ENCODE data around the gene SEPTIN8.

Gene SEPTIN8

GRCh38 chr5:132751444-132751843, 25.6 kb downstream of the SEPTIN8 start:
- ChIA-PET POLR2A (no interaction called here), CTCF (interaction anchor here (0.6 to 1.0 kb wide), 3 partner anchors 14 to 1288 kb away, joined by 3 read pairs; partner anchors contain the start of gene KIF3A)
- Histone ChIP-seq H3K27ac (ENCODE audit: extremely low read depth, low read depth, low read length) (no peak overlapping the region), H3K36me3 (ENCODE audit: control insufficient read depth in 2 of 2, insufficient read depth in 1 of 2, low read length in 2 of 2) (peaks cover 0 to 4% of the 10 kb centered on the region in 2 experiments; a peak in 1 of 3 replicates), H3K4me3 (ENCODE audit: low read depth, low read length) (no peak overlapping the region), H3K9me3 (ENCODE audit: control insufficient read depth, insufficient read depth, low read depth, low read length) (no peaks in the 10 kb centered on the region), H3K4me1 (ENCODE audit: control insufficient read depth, insufficient read depth, low read length) (no peaks in the 10 kb centered on the region)
- TF ChIP-seq ZBTB17 (tag by site-specific recombination; IDR thresholded peaks at IDR 0.05) (peak; percentile 72; the same call in 1 of the 2 replicates), ZNF571 (tag by site-specific recombination; IDR thresholded peaks at IDR 0.05) (no peak)
- TF ChIP-seq, protein P1, sequence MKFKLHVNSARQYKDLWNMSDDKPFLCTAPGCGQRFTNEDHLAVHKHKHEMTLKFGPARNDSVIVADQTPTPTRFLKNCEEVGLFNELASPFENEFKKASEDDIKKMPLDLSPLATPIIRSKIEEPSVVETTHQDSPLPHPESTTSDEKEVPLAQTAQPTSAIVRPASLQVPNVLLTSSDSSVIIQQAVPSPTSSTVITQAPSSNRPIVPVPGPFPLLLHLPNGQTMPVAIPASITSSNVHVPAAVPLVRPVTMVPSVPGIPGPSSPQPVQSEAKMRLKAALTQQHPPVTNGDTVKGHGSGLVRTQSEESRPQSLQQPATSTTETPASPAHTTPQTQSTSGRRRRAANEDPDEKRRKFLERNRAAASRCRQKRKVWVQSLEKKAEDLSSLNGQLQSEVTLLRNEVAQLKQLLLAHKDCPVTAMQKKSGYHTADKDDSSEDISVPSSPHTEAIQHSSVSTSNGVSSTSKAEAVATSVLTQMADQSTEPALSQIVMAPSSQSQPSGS (tag by site-specific recombination; IDR thresholded peaks at IDR 0.05; ENCODE audit: low read depth): peak; percentile 38; the same call in 1 of the 2 replicates
- TF ChIP-seq, protein P2, sequence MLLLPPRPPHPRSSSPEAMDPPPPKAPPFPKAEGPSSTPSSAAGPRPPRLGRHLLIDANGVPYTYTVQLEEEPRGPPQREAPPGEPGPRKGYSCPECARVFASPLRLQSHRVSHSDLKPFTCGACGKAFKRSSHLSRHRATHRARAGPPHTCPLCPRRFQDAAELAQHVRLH (tag by site-specific recombination; IDR thresholded peaks at IDR 0.05): no peak
- TF ChIP-seq, protein P3, sequence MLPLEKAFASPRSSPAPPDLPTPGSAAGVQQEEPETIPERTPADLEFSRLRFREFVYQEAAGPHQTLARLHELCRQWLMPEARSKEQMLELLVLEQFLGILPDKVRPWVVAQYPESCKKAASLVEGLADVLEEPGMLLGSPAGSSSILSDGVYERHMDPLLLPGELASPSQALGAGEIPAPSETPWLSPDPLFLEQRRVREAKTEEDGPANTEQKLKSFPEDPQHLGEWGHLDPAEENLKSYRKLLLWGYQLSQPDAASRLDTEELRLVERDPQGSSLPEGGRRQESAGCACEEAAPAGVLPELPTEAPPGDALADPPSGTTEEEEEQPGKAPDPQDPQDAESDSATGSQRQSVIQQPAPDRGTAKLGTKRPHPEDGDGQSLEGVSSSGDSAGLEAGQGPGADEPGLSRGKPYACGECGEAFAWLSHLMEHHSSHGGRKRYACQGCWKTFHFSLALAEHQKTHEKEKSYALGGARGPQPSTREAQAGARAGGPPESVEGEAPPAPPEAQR (tag by site-specific recombination; IDR thresholded peaks at IDR 0.05): no peak
- TF ChIP-seq, protein P4, sequence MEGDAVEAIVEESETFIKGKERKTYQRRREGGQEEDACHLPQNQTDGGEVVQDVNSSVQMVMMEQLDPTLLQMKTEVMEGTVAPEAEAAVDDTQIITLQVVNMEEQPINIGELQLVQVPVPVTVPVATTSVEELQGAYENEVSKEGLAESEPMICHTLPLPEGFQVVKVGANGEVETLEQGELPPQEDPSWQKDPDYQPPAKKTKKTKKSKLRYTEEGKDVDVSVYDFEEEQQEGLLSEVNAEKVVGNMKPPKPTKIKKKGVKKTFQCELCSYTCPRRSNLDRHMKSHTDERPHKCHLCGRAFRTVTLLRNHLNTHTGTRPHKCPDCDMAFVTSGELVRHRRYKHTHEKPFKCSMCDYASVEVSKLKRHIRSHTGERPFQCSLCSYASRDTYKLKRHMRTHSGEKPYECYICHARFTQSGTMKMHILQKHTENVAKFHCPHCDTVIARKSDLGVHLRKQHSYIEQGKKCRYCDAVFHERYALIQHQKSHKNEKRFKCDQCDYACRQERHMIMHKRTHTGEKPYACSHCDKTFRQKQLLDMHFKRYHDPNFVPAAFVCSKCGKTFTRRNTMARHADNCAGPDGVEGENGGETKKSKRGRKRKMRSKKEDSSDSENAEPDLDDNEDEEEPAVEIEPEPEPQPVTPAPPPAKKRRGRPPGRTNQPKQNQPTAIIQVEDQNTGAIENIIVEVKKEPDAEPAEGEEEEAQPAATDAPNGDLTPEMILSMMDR (tag by site-specific recombination; IDR thresholded peaks at IDR 0.05): no peak

DNA sequence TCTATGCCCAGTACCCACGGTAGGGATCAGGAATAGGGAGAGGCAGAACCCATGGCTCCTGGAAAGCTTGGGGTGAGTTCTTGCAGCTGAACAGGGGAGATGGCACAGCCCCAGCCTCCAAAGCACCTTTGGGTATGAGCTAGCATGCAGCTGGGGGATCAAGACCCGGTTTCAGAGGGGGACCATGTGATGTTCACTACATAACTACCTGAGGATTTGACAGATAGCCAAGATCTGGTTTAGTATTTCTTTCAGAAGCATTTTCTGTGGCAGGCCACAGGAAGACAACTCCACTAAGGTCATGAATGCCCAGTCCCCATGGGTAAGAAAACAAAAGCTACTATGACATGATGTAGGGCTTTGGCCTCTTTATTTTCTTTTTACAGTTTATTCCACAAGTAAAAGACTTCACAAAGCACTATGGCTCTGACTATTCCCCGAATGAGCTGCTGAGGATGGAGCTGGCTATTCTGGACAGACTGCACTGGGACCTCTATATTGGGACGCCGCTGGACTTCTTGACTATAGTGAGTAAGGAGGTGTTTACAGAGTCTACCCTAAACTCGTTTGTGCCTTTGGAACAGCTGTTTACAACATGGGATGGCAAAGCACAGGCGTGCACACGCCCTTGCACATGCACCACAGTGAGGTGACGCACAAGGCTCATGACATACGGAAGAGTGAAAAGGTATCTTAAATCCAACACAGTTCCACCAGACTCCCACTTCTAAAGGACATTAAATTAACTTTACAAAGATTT, 26.4 kb downstream of the SEPTIN8 start:
- Histone ChIP-seq H3K4me1 (ENCODE audit: control insufficient read depth, insufficient read depth, low read length) (no peaks in the 10 kb centered on the region), H3K4me3 (ENCODE audit: low read depth, low read length) (no peak overlapping the region), H3K36me3 (ENCODE audit: control insufficient read depth in 2 of 2, insufficient read depth in 1 of 2, low read length in 2 of 2) (no peaks in the 10 kb centered on the region), H3K9me3 (ENCODE audit: control insufficient read depth, insufficient read depth, low read depth, low read length) (no peaks in the 10 kb centered on the region), H3K27ac (ENCODE audit: extremely low read depth, low read depth, low read length) (no peak overlapping the region)
- ChIA-PET POLR2A (interaction anchor here (1.9 kb wide), 1 partner anchor 13 kb away, joined by 7 read pairs; the partner anchor contains the start of gene KIF3A), CTCF (interaction anchor here (0.6 to 2.0 kb wide), 5 partner anchors 13 to 1289 kb away, joined by 3 to 7 read pairs (median 3); partner anchors contain the start of gene KIF3A)
- TF ChIP-seq ELK4 (IDR thresholded peaks at IDR 0.05; ENCODE audit: borderline replicate concordance, low read depth, low read length) (no peak), ZNF514 (tag by site-specific recombination; IDR thresholded peaks at IDR 0.05) (no peak), HOXA7 (CRISPR knock-in tag; IDR thresholded peaks at IDR 0.05; ENCODE audit: borderline replicate concordance) (no peak), ZBTB48 (tag by site-specific recombination; IDR thresholded peaks at IDR 0.05) (no peak), ZNF76 (tag by site-specific recombination; IDR thresholded peaks at IDR 0.05; ENCODE audit: borderline replicate concordance, low read depth) (no peak), ZNF157 (tag by site-specific recombination; IDR thresholded peaks at IDR 0.05) (no peak), ZNF394 (tag by site-specific recombination; IDR thresholded peaks at IDR 0.05; ENCODE audit: borderline replicate concordance) (no peak), ZNF777 (tag by site-specific recombination; IDR thresholded peaks at IDR 0.05; ENCODE audit: borderline replicate concordance) (no peak), ZNF658 (tag by site-specific recombination; IDR thresholded peaks at IDR 0.05) (no peak), ZNF16 (tag by site-specific recombination; IDR thresholded peaks at IDR 0.05; ENCODE audit: low read depth) (no peak), AEBP2 (tag by site-specific recombination; IDR thresholded peaks at IDR 0.05; ENCODE audit: borderline replicate concordance) (no peak), ZNF24 (tag by site-specific recombination; IDR thresholded peaks at IDR 0.05) (no peak), ZNF202 (tag by site-specific recombination; IDR thresholded peaks at IDR 0.05; ENCODE audit: borderline replicate concordance) (no peak), ZNF280C (tag by site-specific recombination; IDR thresholded peaks at IDR 0.05) (no peak), ZNF239 (tag by site-specific recombination; IDR thresholded peaks at IDR 0.05) (no peak), ZNF529 (tag by site-specific recombination; IDR thresholded peaks at IDR 0.05; ENCODE audit: insufficient replicate concordance) (no peak)
